HCT116 (cell line): Measurements from ENCODE around the gene NFKB2.

Experiments
- CTCF ChIP-seq, 3 experiments: fragments of 200-600 bp in 1 of 3; sonication (generic) in 1 of 3; IDR thresholded peaks in 2 of 3; conservative IDR thresholded peaks in 1 of 3; 2 replicates each; pipeline ENCODE4 v1.5.1; 2012 to 2017; ENCODE audit warnings: low read depth in 2 of 3, low read length in 2 of 3, antibody characterized with exemption in 1 of 3, borderline replicate concordance in 1 of 3, control low read depth in 1 of 3, mild to moderate bottlenecking in 1 of 3, mixed read lengths in 1 of 3, mixed run types in 1 of 3, moderate library complexity in 1 of 3; ENCODE audit not compliant: insufficient read depth in 1 of 3
- EZH2 ChIP-seq: fragments of 200-600 bp; sonication (generic); IDR thresholded peaks from 2 replicates; pipeline ENCODE4 v1.6.1; 2017; ENCODE audit warnings: antibody characterized with exemption, mixed run types
- POLR2A ChIP-seq: IDR thresholded peaks from 2 replicates; pipeline ENCODE4 v1.7.0; 2011; ENCODE audit warnings: borderline replicate concordance; ENCODE audit not compliant: insufficient read depth, insufficient read length; ENCODE audit errors: extremely low read depth
- POLR2AphosphoS5 ChIP-seq: IDR thresholded peaks from 2 replicates; pipeline ENCODE4 v1.6.1; 2011; ENCODE audit warnings: mild to moderate bottlenecking, low read depth, low read length, moderate library complexity
- REST ChIP-seq: IDR thresholded peaks from 2 replicates; pipeline ENCODE4 v1.6.1; 2012; ENCODE audit warnings: low read depth
- TF ChIP-seq, protein P1 (sequence below): IDR thresholded peaks from 2 replicates; pipeline ENCODE4 v1.6.1; 2011; ENCODE audit warnings: mild to moderate bottlenecking, low read length, moderate library complexity; ENCODE audit not compliant: insufficient replicate concordance; ENCODE audit errors: extremely low read depth

DNA sequence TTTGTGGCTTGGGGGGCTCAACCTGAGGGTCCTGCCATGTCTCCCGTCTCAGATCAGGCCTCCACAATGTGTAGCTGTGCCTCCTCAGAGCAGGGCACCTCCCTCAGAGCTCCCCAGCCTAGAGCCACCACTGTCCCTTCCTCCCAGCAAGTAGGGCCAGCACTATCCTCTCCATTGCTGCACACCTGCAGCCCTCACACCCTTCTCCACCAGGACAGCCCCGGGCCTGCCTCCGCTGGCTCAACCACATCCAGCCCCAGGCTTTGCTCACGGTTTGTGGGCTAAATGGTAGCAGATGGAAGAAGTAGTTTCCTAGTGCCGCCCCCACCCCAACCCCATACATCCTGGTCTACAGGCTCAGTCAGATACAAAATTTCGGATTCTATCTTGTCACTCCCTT lies 10.1 kb downstream of the NFKB2 start:
- no peak for TF ChIP-seq EZH2
- TF ChIP-seq POLR2A, result no peak
- TF ChIP-seq, protein P1, sequence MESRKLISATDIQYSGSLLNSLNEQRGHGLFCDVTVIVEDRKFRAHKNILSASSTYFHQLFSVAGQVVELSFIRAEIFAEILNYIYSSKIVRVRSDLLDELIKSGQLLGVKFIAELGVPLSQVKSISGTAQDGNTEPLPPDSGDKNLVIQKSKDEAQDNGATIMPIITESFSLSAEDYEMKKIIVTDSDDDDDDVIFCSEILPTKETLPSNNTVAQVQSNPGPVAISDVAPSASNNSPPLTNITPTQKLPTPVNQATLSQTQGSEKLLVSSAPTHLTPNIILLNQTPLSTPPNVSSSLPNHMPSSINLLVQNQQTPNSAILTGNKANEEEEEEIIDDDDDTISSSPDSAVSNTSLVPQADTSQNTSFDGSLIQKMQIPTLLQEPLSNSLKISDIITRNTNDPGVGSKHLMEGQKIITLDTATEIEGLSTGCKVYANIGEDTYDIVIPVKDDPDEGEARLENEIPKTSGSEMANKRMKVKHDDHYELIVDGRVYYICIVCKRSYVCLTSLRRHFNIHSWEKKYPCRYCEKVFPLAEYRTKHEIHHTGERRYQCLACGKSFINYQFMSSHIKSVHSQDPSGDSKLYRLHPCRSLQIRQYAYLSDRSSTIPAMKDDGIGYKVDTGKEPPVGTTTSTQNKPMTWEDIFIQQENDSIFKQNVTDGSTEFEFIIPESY, result no peak
- peak; percentile 21; the same call in 1 of the 2 replicates for TF ChIP-seq POLR2AphosphoS5
- TF ChIP-seq CTCF (IDR thresholded peaks at IDR 0.05 in 2 of 3, conservative IDR thresholded peaks at IDR 0.05 in 1 of 3; ENCODE audit: borderline replicate concordance in 1 of 3, insufficient read depth in 1 of 3, low read depth in 2 of 3, low read length in 2 of 3), result no peak
- no peak for TF ChIP-seq REST
